Left colon (tissue), 2 donors: ENCODE results near the gene SLC26A4. TPM values are rescaled to one million over a fixed set of nuclear protein-coding genes. Genes with fewer than 3 reads are reported as not detected.

Source experiments
- ATAC-seq: fragments of 200-7000 bp; cut with Tn5 transposase; one replicate; pipeline ENCODE4 v1.9.1; 2020; ENCODE audit warnings: mild to moderate bottlenecking, moderate library complexity
- DNase-seq, 2 donors: peaks; one replicate each; pipeline ENCODE4 v3.0.0-alpha.2; 2020
- intact Hi-C, 2 donors: fragments of 100-400 bp; cut with DNase I in 1 of 2; cut with micrococcal nuclease in 1 of 2; formaldehyde crosslinking; loops; one replicate each; pipeline versions ENCODE4 v1.11.2 to v1.14.0; 2022; cut with DNase I, micrococcal nuclease
- total RNA-seq, 2 donors: library from RNA; stranded (reverse); fragmentation: NEBNext Ultra II Directional; extraction: Animal tissue kit (Norgen Biotek cat#: 25700); gene quantifications; one replicate each; pipeline ENCODE4 v1.2.1, GENCODE V29; 2021
- donor health status: DM: no; HTN: no; CAD: no.
- donor health status: DM: yes; HTN: yes; CAD: no.

The SLC26A4 gene
- total RNA-seq, 2 donors from 2014 or later = 0.08 to 0.24 TPM

GRCh38 chr7:107725138-107725740 is 64.6 kb downstream of the SLC26A4 start:
- intact Hi-C loops = loop anchor here in 1 of 2 donors (5.0 kb wide), 1 partner anchor 263 kb away; no protein-coding TSS in a partner anchor
- DNase-seq (peak in 1 of 2 donors; percentile 64), ATAC-seq (peak; percentile 45)

- ATAC-seq = no peak
Observed at GRCh38 chr7:107726356-107727130, 65.9 kb downstream of the SLC26A4 start.

GRCh38 chr7:107728276-107728675 is 67.6 kb downstream of the SLC26A4 start:
- no peak for DNase-seq
- ATAC-seq = no peak
- intact Hi-C loops = loop anchor here in 1 of 2 donors (5.0 kb wide), 1 partner anchor 266 kb away; no protein-coding TSS in a partner anchor

More at GRCh38 chr7:107726356-107727130, 65.9 kb downstream of the SLC26A4 start:
- DNase-seq = no peak
- intact Hi-C loops = loop anchor here in 1 of 2 donors (5.0 kb wide), 1 partner anchor 264 kb away; no protein-coding TSS in a partner anchor

DNA sequence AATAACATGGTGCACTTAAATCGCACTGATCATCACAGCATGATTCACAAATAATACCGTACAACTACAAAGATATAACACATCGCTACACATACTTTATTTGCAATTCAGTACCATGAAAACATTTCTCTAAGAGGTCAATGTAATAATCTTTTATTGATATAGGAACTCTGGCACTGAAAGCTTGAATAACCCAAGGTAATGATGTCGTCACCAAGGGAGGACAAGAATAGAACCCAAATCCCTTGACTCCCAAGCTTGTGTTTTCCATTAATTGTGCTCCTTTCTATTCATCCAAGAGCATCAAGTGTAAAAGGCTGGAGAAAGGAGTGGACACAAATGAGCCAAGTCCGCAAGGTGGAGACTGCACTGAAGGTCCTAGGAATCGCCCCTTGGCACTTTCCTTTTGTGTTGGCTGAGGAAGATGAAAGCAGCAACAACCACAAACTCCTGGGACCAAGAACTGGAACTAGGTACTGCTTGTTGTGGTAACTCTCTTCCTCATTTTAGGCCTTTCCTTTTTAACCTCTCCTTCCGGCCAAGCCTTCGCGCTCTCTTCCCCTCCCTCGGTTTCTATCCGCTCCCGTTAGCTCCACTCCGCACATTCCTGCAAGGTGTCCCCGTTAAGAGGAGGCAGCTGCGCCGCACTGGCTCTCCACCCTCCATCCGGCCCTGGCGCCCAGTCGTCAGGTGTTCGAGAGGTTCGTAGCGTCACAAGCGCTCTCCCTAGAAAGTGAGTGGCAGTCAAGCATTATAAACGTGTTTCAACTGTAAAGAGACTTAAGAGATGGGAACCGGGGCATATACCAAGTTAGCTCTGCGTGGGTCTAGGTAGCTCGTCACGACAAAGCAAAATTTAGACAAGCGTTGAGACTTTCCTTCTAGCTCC is 82.3 kb downstream of the SLC26A4 start:
- ATAC-seq (peak; percentile 43), DNase-seq (peak; percentile 65 to 74)
- intact Hi-C loops = no loop called here

GRCh38 chr7:107743567-107744344 is 83.1 kb downstream of the SLC26A4 start, which contains the start of gene CBLL1:
Gene CBLL1 (plus strand): TSS chr7:107744142. CDS start chr7:107744164, 22 bp downstream.
- DNase-seq (peak; percentile 96 to 98), ATAC-seq (peak; percentile 91)
- intact Hi-C loops = no loop called here

- intact Hi-C loops = no loop called here
- ATAC-seq (peak; percentile 53), DNase-seq (no peak)
Observed at GRCh38 chr7:107744345-107744750, 83.7 kb downstream of the SLC26A4 start.

DNA sequence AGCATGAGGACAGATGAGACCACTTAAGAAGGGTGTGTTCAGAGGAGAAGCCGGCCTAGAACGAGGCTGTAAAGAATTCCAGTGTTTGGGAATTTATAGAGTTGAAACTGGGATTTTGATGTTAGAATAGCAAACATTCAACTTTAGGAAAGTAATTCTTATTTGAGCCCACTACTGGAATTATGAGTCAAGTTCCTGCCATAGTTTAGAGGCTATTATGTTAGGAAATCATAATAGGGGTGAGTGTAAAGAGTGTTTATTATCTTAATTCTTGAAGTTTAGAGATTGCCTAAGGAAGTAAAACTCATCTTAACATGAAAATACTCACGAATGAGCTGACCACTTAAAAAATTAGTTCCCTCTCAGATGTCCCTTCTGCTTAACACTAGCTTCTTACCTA is 85.4 kb downstream of the SLC26A4 start:
- ATAC-seq (no peak), DNase-seq (no peak)
- intact Hi-C loops = no loop called here

- intact Hi-C loops = no loop called here
- ATAC-seq (no peak), DNase-seq (no peak)
Observed at GRCh38 chr7:107751113-107751512, 90.5 kb downstream of the SLC26A4 start.

DNA sequence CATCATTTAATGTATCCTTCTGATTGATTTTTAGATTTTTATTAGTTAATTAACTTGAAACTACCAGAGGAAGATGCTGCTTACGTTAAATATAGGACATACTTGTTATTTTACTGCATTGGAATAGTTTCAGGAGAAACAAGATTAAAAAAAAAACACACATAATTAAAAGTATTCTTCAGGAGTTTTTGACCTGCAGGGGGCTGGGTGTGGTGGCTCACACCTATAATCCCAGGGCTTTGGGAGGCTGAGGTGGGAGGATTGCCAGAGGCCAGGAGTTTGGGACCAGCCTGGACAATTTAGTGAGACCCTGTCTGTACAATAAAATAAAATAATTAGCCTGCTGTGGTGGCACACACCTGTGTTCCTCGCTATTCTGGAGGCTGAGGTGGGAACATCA is 94.0 kb downstream of the SLC26A4 start:
- intact Hi-C loops = no loop called here

GRCh38 chr7:107758667-107759066 is 98.0 kb downstream of the SLC26A4 start:
- no peak for DNase-seq
- intact Hi-C loops = no loop called here
- ATAC-seq = peak; percentile 7

More for the DNA sequence above, 94.0 kb downstream of the SLC26A4 start:
- DNase-seq (peak in 1 of 2 donors; percentile 22), ATAC-seq (no peak)

GRCh38 chr7:107767391-107767790 is 106.8 kb downstream of the SLC26A4 start:
- no peak for DNase-seq
- intact Hi-C loops = no loop called here

More at GRCh38 chr7:107767391-107767790, 106.8 kb downstream of the SLC26A4 start:
- ATAC-seq = no peak

Other genes with a start within 250 kb of the SLC26A4 start
- not detected for gene GPR22, start 190.8 kb upstream of the SLC26A4 start, total RNA-seq
- 10 to 100 TPM; 39.7 to 45.8 TPM for gene COG5, start 96.9 kb upstream of the SLC26A4 start, total RNA-seq
- 1 to 10 TPM; 5.6 to 6.7 TPM for gene DUS4L, start 96.9 kb upstream of the SLC26A4 start, total RNA-seq
- 10 to 100 TPM; 64.9 to 72.7 TPM for gene BCAP29, start 80.6 kb upstream of the SLC26A4 start, total RNA-seq
- gene CBLL1, start 83.3 kb downstream of the SLC26A4 start, total RNA-seq = 10 to 100 TPM; 19.2 to 22.1 TPM
- 1,000 to 10,000 TPM; 2,382 to 3,814 TPM for gene SLC26A3, start 142.4 kb downstream of the SLC26A4 start, total RNA-seq
- gene DLD, start 230.4 kb downstream of the SLC26A4 start, total RNA-seq = 100 to 1,000 TPM; 129 to 139 TPM